Gastrocnemius medialis (tissue), 4 donors: ENCODE data around the gene PLXNC1.

Experiments used
- POLR2A ChIP-seq, 2 donors: fragments of 450-650 bp; IDR thresholded peaks; one replicate each; pipeline ENCODE4 v1.6.1; 2017; ENCODE audit warnings: antibody characterized with exemption in 2 of 2, mild to moderate bottlenecking in 2 of 2, moderate library complexity in 2 of 2
- TF ChIP-seq, protein P1 (sequence below), 5 experiments: fragments of 450-650 bp in 3 of 5; fragments of 200-600 bp in 2 of 5; sonication (generic) in 2 of 5; IDR thresholded peaks in 4 of 5; conservative IDR thresholded peaks in 1 of 5; 1 replicate in 4 of 5; 2 replicates in 1 of 5; pipeline ENCODE4 v1.5.1; 2016 to 2019; ENCODE audit warnings: antibody characterized with exemption in 5 of 5, mild to moderate bottlenecking in 3 of 5, moderate library complexity in 3 of 5

DNA sequence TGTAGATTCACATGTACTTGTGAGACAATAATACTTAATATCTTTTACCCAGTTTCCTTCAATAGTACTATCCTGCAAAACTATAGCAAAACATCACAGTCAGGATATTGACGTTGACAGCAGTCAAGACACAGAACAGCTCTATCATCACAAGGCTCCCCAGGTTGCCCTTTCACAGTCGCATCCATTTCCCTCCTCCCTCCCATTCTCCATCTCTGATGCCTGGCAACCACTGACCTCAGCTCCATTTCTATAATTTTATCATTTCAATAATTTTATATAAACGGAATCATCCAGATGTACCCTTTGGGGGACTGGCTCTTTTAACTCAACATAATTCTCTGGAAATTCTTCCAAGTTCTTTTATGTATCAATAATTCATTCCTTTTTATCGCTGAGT lies 81.5 kb downstream of the PLXNC1 start:
- TF ChIP-seq, protein P1, sequence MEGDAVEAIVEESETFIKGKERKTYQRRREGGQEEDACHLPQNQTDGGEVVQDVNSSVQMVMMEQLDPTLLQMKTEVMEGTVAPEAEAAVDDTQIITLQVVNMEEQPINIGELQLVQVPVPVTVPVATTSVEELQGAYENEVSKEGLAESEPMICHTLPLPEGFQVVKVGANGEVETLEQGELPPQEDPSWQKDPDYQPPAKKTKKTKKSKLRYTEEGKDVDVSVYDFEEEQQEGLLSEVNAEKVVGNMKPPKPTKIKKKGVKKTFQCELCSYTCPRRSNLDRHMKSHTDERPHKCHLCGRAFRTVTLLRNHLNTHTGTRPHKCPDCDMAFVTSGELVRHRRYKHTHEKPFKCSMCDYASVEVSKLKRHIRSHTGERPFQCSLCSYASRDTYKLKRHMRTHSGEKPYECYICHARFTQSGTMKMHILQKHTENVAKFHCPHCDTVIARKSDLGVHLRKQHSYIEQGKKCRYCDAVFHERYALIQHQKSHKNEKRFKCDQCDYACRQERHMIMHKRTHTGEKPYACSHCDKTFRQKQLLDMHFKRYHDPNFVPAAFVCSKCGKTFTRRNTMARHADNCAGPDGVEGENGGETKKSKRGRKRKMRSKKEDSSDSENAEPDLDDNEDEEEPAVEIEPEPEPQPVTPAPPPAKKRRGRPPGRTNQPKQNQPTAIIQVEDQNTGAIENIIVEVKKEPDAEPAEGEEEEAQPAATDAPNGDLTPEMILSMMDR (IDR thresholded peaks at IDR 0.05 in 4 of 5, conservative IDR thresholded peaks at IDR 0.05 in 1 of 5): no peak
- no peak for TF ChIP-seq POLR2A (IDR thresholded peaks at IDR 0.05)
